Measurements from ENCODE around the gene RASSF5.

RASSF5 gene

GRCh38 chr1:206518743-206519142, 11.4 kb downstream of the RASSF5 start:
- TF ChIP-seq EZH2phosphoT487 (IDR thresholded peaks at IDR 0.05; ENCODE audit: low read depth): no peak
- TF ChIP-seq, protein P1, sequence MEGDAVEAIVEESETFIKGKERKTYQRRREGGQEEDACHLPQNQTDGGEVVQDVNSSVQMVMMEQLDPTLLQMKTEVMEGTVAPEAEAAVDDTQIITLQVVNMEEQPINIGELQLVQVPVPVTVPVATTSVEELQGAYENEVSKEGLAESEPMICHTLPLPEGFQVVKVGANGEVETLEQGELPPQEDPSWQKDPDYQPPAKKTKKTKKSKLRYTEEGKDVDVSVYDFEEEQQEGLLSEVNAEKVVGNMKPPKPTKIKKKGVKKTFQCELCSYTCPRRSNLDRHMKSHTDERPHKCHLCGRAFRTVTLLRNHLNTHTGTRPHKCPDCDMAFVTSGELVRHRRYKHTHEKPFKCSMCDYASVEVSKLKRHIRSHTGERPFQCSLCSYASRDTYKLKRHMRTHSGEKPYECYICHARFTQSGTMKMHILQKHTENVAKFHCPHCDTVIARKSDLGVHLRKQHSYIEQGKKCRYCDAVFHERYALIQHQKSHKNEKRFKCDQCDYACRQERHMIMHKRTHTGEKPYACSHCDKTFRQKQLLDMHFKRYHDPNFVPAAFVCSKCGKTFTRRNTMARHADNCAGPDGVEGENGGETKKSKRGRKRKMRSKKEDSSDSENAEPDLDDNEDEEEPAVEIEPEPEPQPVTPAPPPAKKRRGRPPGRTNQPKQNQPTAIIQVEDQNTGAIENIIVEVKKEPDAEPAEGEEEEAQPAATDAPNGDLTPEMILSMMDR (IDR thresholded peaks at IDR 0.05; ENCODE audit: low read depth, low read length): no peak
- Histone ChIP-seq H3K9ac (ENCODE audit: low read length) (no peak overlapping the region), H2AFZ (ENCODE audit: low read depth, low read length) (no peak overlapping the region), H3K36me3 (replicated peaks; ENCODE audit: low read depth, low read length) (no peaks in the 10 kb centered on the region), H3K4me3 (ENCODE audit: low read length) (no peak overlapping the region), H3K4me2 (ENCODE audit: low read length) (no peak overlapping the region), H3K27me3 (ENCODE audit: low read depth, low read length) (no peaks in the 10 kb centered on the region), H3K9me3 (ENCODE audit: insufficient read depth, low read length) (0 out of 2 replicates have a peak, but pooled peaks cover 3% of the 10 kb centered on the region), H3K4me1 (ENCODE audit: low read length) (peaks cover 24% of the 10 kb centered on the region), H4K20me1 (ENCODE audit: insufficient read depth, low read length) (no peaks in the 10 kb centered on the region), H3K79me2 (ENCODE audit: low read length) (no peaks in the 10 kb centered on the region), H3K27ac (ENCODE audit: low read length) (no peak overlapping the region)

- Histone ChIP-seq H3K27me3 (ENCODE audit: low read depth, low read length) (no peaks in the 10 kb centered on the region), H2AFZ (ENCODE audit: low read depth, low read length) (no peak overlapping the region), H3K9ac (ENCODE audit: low read length) (no peak overlapping the region), H3K4me3 (ENCODE audit: low read length) (no peak overlapping the region), H3K27ac (ENCODE audit: low read length) (no peak overlapping the region), H3K36me3 (replicated peaks; ENCODE audit: low read depth, low read length) (no peaks in the 10 kb centered on the region), H3K4me2 (ENCODE audit: low read length) (no peak overlapping the region), H4K20me1 (ENCODE audit: insufficient read depth, low read length) (no peaks in the 10 kb centered on the region), H3K4me1 (ENCODE audit: low read length) (peaks cover 31% of the 10 kb centered on the region), H3K79me2 (ENCODE audit: low read length) (no peaks in the 10 kb centered on the region), H3K9me3 (ENCODE audit: insufficient read depth, low read length) (0 out of 2 replicates have a peak, but pooled peaks cover 3% of the 10 kb centered on the region)
- TF ChIP-seq EZH2phosphoT487 (IDR thresholded peaks at IDR 0.05; ENCODE audit: low read depth): no peak
- TF ChIP-seq, protein P1 (IDR thresholded peaks at IDR 0.05; ENCODE audit: low read depth, low read length): no peak
These were observed 13.8 kb downstream of the RASSF5 start for GRCh38 chr1:206521127-206521526.

DNA sequence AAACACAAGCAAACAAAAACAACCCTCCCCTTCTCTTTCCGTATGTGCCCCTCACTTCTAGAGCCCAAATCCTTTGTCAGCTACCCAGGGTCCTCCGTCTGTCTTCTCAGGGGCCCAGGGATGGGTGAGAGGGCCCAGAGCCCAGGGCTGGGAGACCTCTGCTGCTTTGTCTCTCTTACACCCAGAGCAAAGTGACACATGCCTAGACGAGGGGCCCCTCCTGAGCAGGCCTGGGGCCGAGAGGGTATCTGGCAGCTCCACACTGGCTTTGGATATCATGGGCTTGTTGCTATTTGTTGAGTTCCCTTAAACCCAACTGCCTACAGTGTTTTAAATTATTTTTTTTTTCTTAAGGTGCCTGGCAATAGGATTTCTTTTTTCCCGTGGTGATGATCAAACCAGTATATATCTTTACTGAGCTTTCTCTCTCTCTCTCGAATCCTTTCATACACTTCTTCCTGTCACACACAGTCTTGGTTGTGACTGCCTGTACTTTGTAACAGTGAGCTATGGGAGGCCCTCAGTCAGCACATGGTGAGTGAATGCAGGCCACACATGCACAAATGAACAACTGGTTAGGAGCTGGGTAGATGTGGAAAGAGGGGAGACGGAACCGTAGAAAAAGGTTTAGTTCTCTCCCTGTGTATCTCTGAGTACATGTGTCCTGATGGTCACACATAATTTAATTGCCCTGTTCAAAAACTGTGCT, 14.5 kb downstream of the RASSF5 start:
- Histone ChIP-seq H3K36me3 (replicated peaks; ENCODE audit: low read depth, low read length) (no peaks in the 10 kb centered on the region), H3K27ac (ENCODE audit: low read length) (no peak overlapping the region), H3K9me3 (ENCODE audit: insufficient read depth, low read length) (0 out of 2 replicates have a peak, but pooled peaks cover under 1% of the 10 kb centered on the region), H3K4me1 (ENCODE audit: low read length) (peaks cover 31% of the 10 kb centered on the region), H3K27me3 (ENCODE audit: low read depth, low read length) (no peaks in the 10 kb centered on the region), H3K4me3 (ENCODE audit: low read length) (no peak overlapping the region), H2AFZ (ENCODE audit: low read depth, low read length) (no peak overlapping the region), H3K79me2 (ENCODE audit: low read length) (no peaks in the 10 kb centered on the region), H3K4me2 (ENCODE audit: low read length) (no peak overlapping the region), H4K20me1 (ENCODE audit: insufficient read depth, low read length) (no peaks in the 10 kb centered on the region), H3K9ac (ENCODE audit: low read length) (no peak overlapping the region)
- TF ChIP-seq, protein P1 (IDR thresholded peaks at IDR 0.05; ENCODE audit: low read depth, low read length): no peak
- no peak for TF ChIP-seq EZH2phosphoT487 (IDR thresholded peaks at IDR 0.05; ENCODE audit: low read depth)

- H3K9ac ChIP-seq (ENCODE audit: low read length): no peak overlapping the region
- H3K36me3 ChIP-seq (replicated peaks; ENCODE audit: low read depth, low read length): no peaks in the 10 kb centered on the region
- no peak overlapping the region for H3K4me3 ChIP-seq (ENCODE audit: low read length)
- TF ChIP-seq EZH2phosphoT487 (IDR thresholded peaks at IDR 0.05; ENCODE audit: low read depth): no peak
- TF ChIP-seq, protein P1 (IDR thresholded peaks at IDR 0.05; ENCODE audit: low read depth, low read length): no peak
- H3K4me1 ChIP-seq (ENCODE audit: low read length): peaks cover 33% of the 10 kb centered on the region
- H3K27me3 ChIP-seq (ENCODE audit: low read depth, low read length): no peaks in the 10 kb centered on the region
- peak overlapping the region; percentile 96 for H2AFZ ChIP-seq (ENCODE audit: low read depth, low read length)
- no peaks in the 10 kb centered on the region for H3K9me3 ChIP-seq (ENCODE audit: insufficient read depth, low read length)
- no peaks in the 10 kb centered on the region for H3K79me2 ChIP-seq (ENCODE audit: low read length)
- H4K20me1 ChIP-seq (ENCODE audit: insufficient read depth, low read length): no peaks in the 10 kb centered on the region
- H3K27ac ChIP-seq (ENCODE audit: low read length): peak overlapping the region; percentile 22; the same call in 1 of the 2 replicates
- H3K4me2 ChIP-seq (ENCODE audit: low read length): no peak overlapping the region
These were observed 17.5 kb downstream of the RASSF5 start for GRCh38 chr1:206524739-206525364.
